Tibial artery (tissue), 4 donors: ENCODE data around the gene CYP2A7.
"Not testable (repeated sequence)": the region's sequence is repeated elsewhere in the genome, so short reads cannot be mapped to it uniquely, and the experiment has no call there.

Experiments
- DNase-seq, 2 donors: peaks; one replicate each; pipeline ENCODE4 v3.0.0-alpha.2; 2019
- H3K27ac ChIP-seq, 2 donors: fragments of 200-600 bp; sonication (generic) in 1 of 2; 1 replicate in 1 of 2; 2 replicates in 1 of 2; pipeline ENCODE4 v1.5.1; 2018 to 2019; ENCODE audit warnings: mild to moderate bottlenecking in 1 of 2
- H3K27me3 ChIP-seq, 2 donors: fragments of 200-600 bp; sonication (generic) in 1 of 2; one replicate each; pipeline versions ENCODE4 v1.5.1 to v1.6.0; 2016 to 2019
- H3K36me3 ChIP-seq, 3 donors: fragments of 200-600 bp; sonication (generic) in 2 of 3; one replicate each; pipeline ENCODE4 v1.5.1; 2016 to 2019; ENCODE audit warnings: mild to moderate bottlenecking in 2 of 3
- H3K4me1 ChIP-seq, 4 donors: fragments of 200-600 bp; sonication (generic) in 2 of 4; 1 replicate in 3 of 4; 2 replicates in 1 of 4; pipeline ENCODE4 v1.5.1; 2016 to 2019
- H3K4me3 ChIP-seq, 2 donors: fragments of 200-600 bp; sonication (generic) in 1 of 2; 1 replicate in 1 of 2; 2 replicates in 1 of 2; pipeline ENCODE4 v1.5.1; 2018 to 2019; ENCODE audit warnings: mild to moderate bottlenecking in 2 of 2
- H3K9me3 ChIP-seq, 3 donors: fragments of 200-600 bp; sonication (generic) in 1 of 3; one replicate each; pipeline ENCODE4 v1.5.1; 2016 to 2019
- intact Hi-C: fragments of 100-400 bp; cut with DNase I; formaldehyde crosslinking; loops from one replicate; pipeline ENCODE4 v1.15.0; 2023; ENCODE audit warnings: low total_unique reads
- TF ChIP-seq, protein P1 (sequence below), 2 experiments: fragments of 200-600 bp in 1 of 2; fragments of 450-650 bp in 1 of 2; IDR thresholded peaks; one replicate each; pipeline ENCODE4 v1.5.1; 2017 to 2019; ENCODE audit warnings: antibody characterized with exemption in 2 of 2, mild to moderate bottlenecking in 1 of 2, moderate library complexity in 1 of 2

The CYP2A7 gene

DNA sequence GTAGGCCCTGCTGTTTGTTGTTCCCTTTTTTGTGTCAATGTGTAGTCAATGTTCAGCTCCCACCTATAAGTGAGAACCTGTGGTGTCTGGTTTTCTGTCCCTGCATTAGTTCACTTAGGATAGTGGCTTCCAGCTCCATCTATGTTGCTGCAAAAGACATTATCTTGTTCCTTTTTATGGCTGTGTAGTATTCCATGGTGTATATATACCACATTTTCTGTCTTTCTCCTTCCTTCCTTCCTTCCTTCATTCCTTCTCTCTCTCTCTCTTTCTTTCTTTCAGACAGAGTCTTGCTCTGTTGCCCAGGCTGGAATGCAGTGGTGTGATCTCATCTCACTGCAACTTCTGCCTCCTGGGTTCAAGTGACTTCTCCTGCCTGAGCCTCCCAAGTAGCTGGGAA is 52.8 kb downstream of the CYP2A7 start:
- Histone ChIP-seq H3K4me1 (no peaks in the 10 kb centered on the region), H3K36me3 (peaks cover 11 to 27% (median 23%) of the 10 kb centered on the region in 3 donors), H3K27me3 (no peaks in the 10 kb centered on the region), H3K4me3 (no peak overlapping the region), H3K27ac (no peak overlapping the region), H3K9me3 (no peaks in the 10 kb centered on the region)
- DNase-seq: no peak
- intact Hi-C loops: no loop called here
- TF ChIP-seq, protein P1, sequence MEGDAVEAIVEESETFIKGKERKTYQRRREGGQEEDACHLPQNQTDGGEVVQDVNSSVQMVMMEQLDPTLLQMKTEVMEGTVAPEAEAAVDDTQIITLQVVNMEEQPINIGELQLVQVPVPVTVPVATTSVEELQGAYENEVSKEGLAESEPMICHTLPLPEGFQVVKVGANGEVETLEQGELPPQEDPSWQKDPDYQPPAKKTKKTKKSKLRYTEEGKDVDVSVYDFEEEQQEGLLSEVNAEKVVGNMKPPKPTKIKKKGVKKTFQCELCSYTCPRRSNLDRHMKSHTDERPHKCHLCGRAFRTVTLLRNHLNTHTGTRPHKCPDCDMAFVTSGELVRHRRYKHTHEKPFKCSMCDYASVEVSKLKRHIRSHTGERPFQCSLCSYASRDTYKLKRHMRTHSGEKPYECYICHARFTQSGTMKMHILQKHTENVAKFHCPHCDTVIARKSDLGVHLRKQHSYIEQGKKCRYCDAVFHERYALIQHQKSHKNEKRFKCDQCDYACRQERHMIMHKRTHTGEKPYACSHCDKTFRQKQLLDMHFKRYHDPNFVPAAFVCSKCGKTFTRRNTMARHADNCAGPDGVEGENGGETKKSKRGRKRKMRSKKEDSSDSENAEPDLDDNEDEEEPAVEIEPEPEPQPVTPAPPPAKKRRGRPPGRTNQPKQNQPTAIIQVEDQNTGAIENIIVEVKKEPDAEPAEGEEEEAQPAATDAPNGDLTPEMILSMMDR (IDR thresholded peaks at IDR 0.05): no peak

- intact Hi-C loops: no loop called here
- H3K27me3 ChIP-seq: no peaks in the 10 kb centered on the region
- H3K27ac ChIP-seq: no peak overlapping the region
- H3K36me3 ChIP-seq: peaks cover 11 to 27% (median 23%) of the 10 kb centered on the region in 3 donors
- DNase-seq: peak in 1 of 2 donors; percentile 52
- no peaks in the 10 kb centered on the region for H3K9me3 ChIP-seq
- no peak overlapping the region for H3K4me3 ChIP-seq
- H3K4me1 ChIP-seq: peaks cover 0 to 4% (median 0%) of the 10 kb centered on the region in 4 donors
- TF ChIP-seq, protein P1 (IDR thresholded peaks at IDR 0.05): no peak
These were observed 54.4 kb downstream of the CYP2A7 start for GRCh38 chr19:40827386-40828247.

DNA sequence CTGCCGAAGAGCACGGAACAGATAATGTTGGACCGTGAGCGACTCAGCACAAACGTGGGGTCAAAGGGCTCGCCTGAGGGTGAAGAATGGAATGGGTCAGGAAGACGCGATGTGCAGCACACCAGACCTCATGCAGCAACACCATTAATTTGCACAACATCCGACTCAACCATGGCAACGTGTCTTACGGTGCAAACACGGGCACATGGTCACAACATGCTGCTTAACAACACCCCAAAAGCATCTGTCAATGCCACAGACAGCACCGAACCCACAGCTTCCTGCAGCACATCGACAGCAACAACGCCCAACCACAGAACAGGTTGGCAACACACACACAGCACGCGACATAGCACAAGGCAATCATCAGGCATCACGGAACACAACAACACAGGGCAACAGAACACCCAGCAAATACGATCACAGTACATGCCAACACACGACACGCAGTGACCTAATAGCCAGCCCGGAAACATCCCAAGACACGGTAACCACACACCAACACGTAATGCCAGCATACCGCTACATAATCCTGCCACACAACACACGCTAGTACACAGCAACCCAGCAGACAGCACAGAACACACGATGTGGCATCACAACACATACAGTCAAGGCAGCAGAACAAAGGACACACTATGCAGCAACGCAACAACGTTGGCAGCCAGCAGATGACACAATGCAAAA is 55.2 kb downstream of the CYP2A7 start:
- H3K27me3 ChIP-seq, H3K9me3 ChIP-seq, H3K4me3 ChIP-seq, H3K27ac ChIP-seq, H3K4me1 ChIP-seq, intact Hi-C loops: not testable (repeated sequence)
- peak in 1 of 2 donors; percentile 47 for DNase-seq
- H3K36me3 ChIP-seq: peaks cover 11 to 27% (median 23%) of the 10 kb centered on the region in 3 donors

GRCh38 chr19:40826312-40826698 is 55.7 kb downstream of the CYP2A7 start:
- peaks cover 11 to 27% (median 23%) of the 10 kb centered on the region in 3 donors for H3K36me3 ChIP-seq
- H3K9me3 ChIP-seq, intact Hi-C loops, H3K4me1 ChIP-seq, DNase-seq, H3K27me3 ChIP-seq, H3K4me3 ChIP-seq, H3K27ac ChIP-seq: not testable (repeated sequence)

DNA sequence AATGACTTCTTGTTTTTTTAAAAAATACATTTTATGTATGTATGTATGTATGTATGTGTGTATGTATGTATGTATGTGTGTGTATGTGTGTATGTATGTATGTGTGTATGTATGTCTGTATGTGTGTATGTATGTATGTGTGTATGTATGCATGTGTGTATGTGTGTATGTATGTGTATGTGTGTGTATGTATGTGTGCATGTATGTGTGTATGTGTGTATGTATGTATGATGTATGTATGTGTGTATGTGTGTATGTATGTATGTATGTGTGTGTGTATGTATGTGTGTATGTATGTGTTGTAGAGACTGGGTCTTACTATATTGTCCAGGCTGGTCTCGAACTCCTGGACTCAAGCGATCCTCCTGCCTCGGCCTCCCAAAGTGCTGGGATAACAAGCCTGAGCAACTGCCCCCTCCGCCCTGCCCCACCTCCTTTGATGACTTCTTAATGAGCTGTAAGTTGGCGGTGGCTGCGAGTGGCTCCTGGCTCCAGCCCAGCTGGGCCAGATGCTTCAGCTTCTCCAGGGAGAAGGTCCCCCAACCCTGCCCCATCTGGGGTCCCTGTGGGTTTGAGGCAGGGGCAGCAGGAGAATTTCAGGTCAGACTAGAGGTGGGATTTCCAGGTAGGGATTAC is 56.5 kb downstream of the CYP2A7 start:
- H3K9me3 ChIP-seq, intact Hi-C loops, H3K4me3 ChIP-seq, H3K4me1 ChIP-seq, H3K27me3 ChIP-seq, H3K27ac ChIP-seq: not testable (repeated sequence)
- peak in 1 of 2 donors; percentile 24 for DNase-seq
- H3K36me3 ChIP-seq: peaks cover 11 to 27% (median 23%) of the 10 kb centered on the region in 3 donors
